ENCODE results near the gene ARID1B.

The ARID1B gene

DNA sequence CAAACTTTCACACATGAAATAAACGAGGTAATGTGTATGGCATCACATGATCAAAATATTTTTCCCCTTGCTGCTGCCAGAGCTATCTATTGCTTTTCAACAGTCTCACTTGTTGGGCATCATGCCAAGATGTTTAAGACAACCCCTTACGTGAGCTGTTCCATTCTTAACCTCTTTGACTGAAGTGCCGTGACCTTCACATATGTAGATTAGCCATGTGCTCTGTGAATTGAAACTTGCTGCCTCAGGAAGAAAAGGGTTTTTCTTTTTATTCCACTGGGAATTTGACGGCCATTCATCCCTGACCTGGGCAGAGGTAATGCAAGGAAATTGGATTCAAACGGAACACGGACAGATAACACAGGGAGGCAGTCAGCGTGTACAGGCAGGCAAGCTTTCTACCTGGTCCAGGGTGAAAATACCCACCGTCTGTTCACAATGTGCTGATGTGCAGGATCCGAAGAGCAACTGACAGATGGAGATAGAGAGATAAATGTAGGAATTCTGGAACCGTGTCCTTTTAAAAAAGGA is 14.2 kb downstream of the ARID1B start:
- no peak for DNase-seq (ENCODE audit: low spot score)

DNA sequence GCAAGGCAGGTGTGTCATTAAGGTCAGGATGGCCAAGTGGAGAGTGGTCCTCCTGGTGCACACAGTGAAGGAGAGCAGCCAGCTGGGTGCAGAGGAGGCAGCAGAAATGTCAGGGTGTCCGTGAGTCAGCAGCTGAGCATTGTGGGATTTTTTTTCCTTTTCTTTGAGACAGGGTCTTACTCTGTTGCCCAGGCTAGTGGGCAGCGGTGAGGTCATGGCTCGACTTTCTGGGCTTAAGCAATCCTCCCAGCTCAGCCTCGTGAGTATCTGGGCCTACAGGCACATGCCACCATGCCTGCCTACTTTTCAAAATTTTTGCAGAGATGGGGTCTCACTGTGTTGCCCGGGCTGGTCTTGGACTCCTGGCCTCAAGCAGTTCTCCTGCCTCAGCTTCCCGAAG is 16.0 kb downstream of the ARID1B start:
- no peak for DNase-seq (ENCODE audit: low spot score)

- DNase-seq (ENCODE audit: low spot score): no peak
These were observed 17.6 kb downstream of the ARID1B start for GRCh38 chr6:156794546-156795354.

GRCh38 chr6:156795825-156796224 is 18.6 kb downstream of the ARID1B start:
- DNase-seq (ENCODE audit: low spot score): no peak

GRCh38 chr6:156796627-156797026 is 19.4 kb downstream of the ARID1B start:
- DNase-seq (ENCODE audit: low spot score): no peak

GRCh38 chr6:156797901-156798735 is 20.9 kb downstream of the ARID1B start:
- no peak for DNase-seq (ENCODE audit: low spot score)

GRCh38 chr6:156801712-156802111 is 24.5 kb downstream of the ARID1B start:
- DNase-seq (ENCODE audit: low spot score): no peak

DNA sequence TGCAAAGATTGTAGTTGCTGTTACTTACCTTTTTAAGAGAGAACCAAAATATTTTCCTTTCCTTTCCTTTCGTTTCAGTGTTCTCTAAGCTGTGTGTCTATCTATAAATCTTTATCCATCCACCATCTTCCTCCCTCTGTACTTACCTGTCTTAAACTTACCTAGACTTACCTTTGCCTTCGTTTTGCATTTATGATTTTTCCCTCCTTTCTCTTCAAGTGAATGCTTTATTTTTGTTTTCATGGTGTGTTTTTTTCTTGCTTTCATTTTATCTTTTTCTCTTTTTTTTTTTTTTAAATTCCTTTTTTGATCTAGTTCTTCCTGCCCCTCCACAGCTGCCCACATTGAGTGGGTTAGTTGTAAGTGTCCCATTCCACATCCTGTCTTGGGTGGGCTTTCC is 26.2 kb downstream of the ARID1B start:
- DNase-seq (ENCODE audit: low spot score): no peak

- DNase-seq (ENCODE audit: low spot score): no peak
These were observed 27.2 kb downstream of the ARID1B start for GRCh38 chr6:156804402-156804801.

GRCh38 chr6:156806155-156806554 is 29.0 kb downstream of the ARID1B start:
- no peak for DNase-seq (ENCODE audit: low spot score)

DNA sequence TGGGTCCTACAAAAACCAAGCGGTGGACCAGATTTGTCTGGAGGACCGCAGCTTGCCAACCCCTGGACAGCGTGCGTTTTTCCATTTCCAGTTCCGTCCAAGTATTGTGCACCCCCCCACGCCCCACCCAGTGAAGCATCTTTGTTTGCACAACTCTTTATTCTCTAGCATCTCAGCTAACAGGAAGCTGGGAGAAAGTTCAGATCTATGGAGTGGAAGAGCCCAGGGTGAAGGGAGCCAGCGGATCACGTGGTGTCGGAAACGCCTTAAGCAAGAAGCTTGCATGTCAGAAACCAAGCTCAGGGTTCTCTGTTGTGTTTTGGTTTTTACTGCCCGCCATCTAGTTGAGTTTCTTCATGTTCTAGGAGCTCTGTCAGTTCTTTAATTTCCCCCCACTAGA is 29.9 kb downstream of the ARID1B start:
- DNase-seq (ENCODE audit: low spot score): no peak

DNA sequence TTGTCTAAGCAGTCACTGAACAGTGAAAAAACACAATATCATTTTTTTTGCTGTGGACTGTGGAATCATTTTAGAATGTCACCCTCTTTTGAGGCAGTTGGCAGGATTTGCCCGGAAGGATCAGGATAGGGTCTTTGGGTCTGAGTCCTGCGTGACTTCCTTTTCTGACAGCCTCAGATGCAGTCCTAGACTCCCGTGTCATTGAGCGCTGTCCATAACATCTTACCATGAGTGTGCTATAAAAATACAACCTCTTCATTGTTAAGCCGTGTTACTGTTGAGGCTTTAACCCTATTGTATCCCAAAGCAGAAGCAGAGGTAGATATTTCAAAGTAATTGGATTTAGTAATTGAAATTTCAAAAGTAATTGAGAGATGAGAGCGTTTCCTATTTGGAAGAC is 30.6 kb downstream of the ARID1B start:
- DNase-seq (ENCODE audit: low spot score): no peak

- DNase-seq (ENCODE audit: low spot score): no peak
These were observed 31.1 kb downstream of the ARID1B start for GRCh38 chr6:156808287-156808686.

DNA sequence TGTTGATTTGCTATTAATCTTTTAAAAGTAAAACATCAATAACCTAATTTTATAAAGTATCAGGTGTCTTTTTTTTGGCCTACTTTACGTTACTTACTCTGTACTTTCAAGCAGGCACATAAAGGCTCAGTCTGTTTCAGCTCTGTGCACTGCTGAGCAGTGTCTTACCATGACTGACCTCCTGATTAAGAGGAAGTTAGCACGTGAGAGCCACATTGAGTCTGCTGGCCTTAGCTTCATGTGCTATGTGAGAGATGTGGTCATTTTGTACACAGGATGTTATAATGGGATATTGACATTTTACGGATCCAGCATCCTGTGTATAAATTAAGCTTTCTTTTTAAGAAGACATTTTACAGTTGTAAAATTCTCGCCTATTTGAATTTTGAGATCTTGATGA is 31.9 kb downstream of the ARID1B start:
- DNase-seq (ENCODE audit: low spot score): no peak

- DNase-seq (ENCODE audit: low spot score): no peak
These were observed 32.4 kb downstream of the ARID1B start for GRCh38 chr6:156809446-156810178.

DNA sequence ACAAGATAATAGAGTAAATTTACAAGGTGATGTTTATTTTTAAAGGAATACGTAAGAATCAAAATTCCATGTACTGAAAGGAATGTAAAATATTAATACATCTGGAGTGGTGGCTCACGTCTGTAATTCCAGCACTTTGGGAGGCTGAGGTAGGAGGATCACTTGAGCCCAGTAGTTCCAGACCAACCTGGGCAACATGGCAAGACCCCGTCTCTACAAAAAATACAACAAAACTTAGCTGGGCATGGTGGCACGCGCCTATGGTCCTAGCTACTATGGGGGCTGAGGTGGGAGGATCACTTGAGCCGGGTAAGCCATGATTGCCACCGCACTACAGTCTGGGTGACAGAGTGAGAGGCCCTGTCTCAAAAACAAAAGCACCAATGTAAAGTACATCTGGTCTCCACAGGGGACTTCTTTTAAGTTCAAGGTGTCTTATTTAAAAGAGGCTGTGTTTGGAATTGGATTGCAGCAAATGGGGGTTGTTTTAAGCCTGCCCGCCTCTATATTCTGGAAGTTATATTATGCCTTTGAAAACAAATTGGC is 36.9 kb downstream of the ARID1B start:
- DNase-seq (ENCODE audit: low spot score): no peak

GRCh38 chr6:156816505-156816904 is 39.3 kb downstream of the ARID1B start:
- no peak for DNase-seq (ENCODE audit: low spot score)

- DNase-seq (ENCODE audit: low spot score): no peak
These were observed 43.1 kb downstream of the ARID1B start for GRCh38 chr6:156820089-156820798.

- DNase-seq (ENCODE audit: low spot score): no peak
These were observed 44.5 kb downstream of the ARID1B start for GRCh38 chr6:156821707-156822106.

GRCh38 chr6:156822747-156823206 is 45.6 kb downstream of the ARID1B start:
- no peak for DNase-seq (ENCODE audit: low spot score)

GRCh38 chr6:156824142-156824541 is 47.0 kb downstream of the ARID1B start:
- DNase-seq (ENCODE audit: low spot score): no peak

Data from SW480 (cell line).